GM18511 (cell line): Measurements from ENCODE around the gene LRIT1.

Experiments
- ATAC-seq: cut with Tn5 transposase; IDR thresholded peaks from one replicate; pipeline ENCODE4 v1.9.1; 2021; ENCODE audit warnings: mild to moderate bottlenecking, moderate library complexity; ENCODE audit not compliant: unreplicated experiment

Gene LRIT1

GRCh38 chr10:84254552-84255478, 13.5 kb upstream of the LRIT1 start:
- ATAC-seq: no peak

GRCh38 chr10:84248794-84249193, 7.4 kb upstream of the LRIT1 start:
- ATAC-seq: no peak

GRCh38 chr10:84247496-84247895, 6.2 kb upstream of the LRIT1 start:
- ATAC-seq: no peak

- ATAC-seq: no peak
Measured at GRCh38 chr10:84244651-84245270, 3.4 kb upstream of the LRIT1 start, which contains the start of gene RGR. Gene RGR (plus strand): TSS chr10:84245053. CDS start chr10:84245091, 38 bp downstream.

- ATAC-seq: no peak
Measured at GRCh38 chr10:84243759-84244158, 2.4 kb upstream of the LRIT1 start.

- no peak for ATAC-seq
Measured at GRCh38 chr10:84238909-84239308, 2.4 kb downstream of the LRIT1 start.

GRCh38 chr10:84237199-84238051, 3.9 kb downstream of the LRIT1 start:
- ATAC-seq: no peak

GRCh38 chr10:84236807-84237198, 4.5 kb downstream of the LRIT1 start:
- ATAC-seq: no peak

- ATAC-seq: no peak
Measured at GRCh38 chr10:84235096-84235495, 6.2 kb downstream of the LRIT1 start.

- ATAC-seq: no peak
Measured at GRCh38 chr10:84234479-84234878, 6.9 kb downstream of the LRIT1 start.

- ATAC-seq: no peak
Measured at GRCh38 chr10:84233940-84234339, 7.4 kb downstream of the LRIT1 start.

- ATAC-seq: no peak
Measured at GRCh38 chr10:84232376-84232775, 9.0 kb downstream of the LRIT1 start.

GRCh38 chr10:84230359-84230758, 11.0 kb downstream of the LRIT1 start:
- no peak for ATAC-seq

GRCh38 chr10:84227810-84228209, 13.5 kb downstream of the LRIT1 start:
- no peak for ATAC-seq

- no peak for ATAC-seq
Measured at GRCh38 chr10:84226616-84227015, 14.7 kb downstream of the LRIT1 start.

- ATAC-seq: no peak
Measured at GRCh38 chr10:84225427-84226173, 15.7 kb downstream of the LRIT1 start, which contains the start of gene LRIT2. Gene LRIT2 (minus strand): TSS chr10:84225544. CDS start chr10:84225520, 24 bp downstream.

- no peak for ATAC-seq
Measured at GRCh38 chr10:84224411-84225028, 16.8 kb downstream of the LRIT1 start.

GRCh38 chr10:84221916-84222315, 19.4 kb downstream of the LRIT1 start:
- ATAC-seq: no peak

- ATAC-seq: no peak
Measured at GRCh38 chr10:84217746-84218145, 23.6 kb downstream of the LRIT1 start.

- ATAC-seq: no peak
Measured at GRCh38 chr10:84216834-84217233, 24.5 kb downstream of the LRIT1 start.
